Subcutaneous adipose tissue (tissue), 4 donors: Measurements from ENCODE around the gene MMP24. TPM values are rescaled to one million over a fixed set of nuclear protein-coding genes. Genes with fewer than 3 reads are reported as not detected.

ENCODE experiments used
- CTCF ChIP-seq: fragments of 450-650 bp; IDR thresholded peaks from one replicate; pipeline ENCODE4 v1.5.1; 2016; ENCODE audit warnings: low read depth, mild to moderate bottlenecking, control low read depth, antibody characterized with exemption, moderate library complexity
- small RNA-seq: library from RNA; depleted of rRNA; stranded (forward); fragments of <200 nt; gene quantifications from one replicate; pipeline ENCODE3, GENCODE V24; 2016
- total RNA-seq, 4 donors: library from RNA; depleted of rRNA; stranded (reverse); fragments of >200 nt; gene quantifications; one replicate each; pipeline ENCODE4 v1.1.0, GENCODE V29; 2016

Gene MMP24
- total RNA-seq, 4 donors from 2014 or later = 0.17 to 1.3 (median 0.66) TPM; not detected in 1

- TF ChIP-seq CTCF = no peak
These were observed 92.8 kb downstream of the MMP24 start for GRCh38 chr20:35319192-35319870.

DNA sequence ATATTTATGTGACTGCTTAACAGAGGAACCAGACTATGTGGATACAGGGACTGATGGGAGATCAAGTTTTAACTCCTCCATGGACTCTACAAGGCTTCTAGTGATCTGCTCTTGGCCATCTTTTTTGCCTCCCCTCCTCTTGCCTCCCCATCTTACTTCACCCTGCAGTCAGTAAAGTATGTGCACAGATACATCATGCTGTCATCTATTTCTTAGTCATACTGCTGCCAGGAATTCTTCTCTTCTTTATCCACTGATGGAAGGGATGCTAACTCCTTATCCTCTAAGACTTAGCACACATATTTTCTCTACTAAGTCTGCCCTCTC lies 93.3 kb downstream of the MMP24 start:
- TF ChIP-seq CTCF = no peak

GRCh38 chr20:35320396-35321126 lies 94.1 kb downstream of the MMP24 start:
- TF ChIP-seq CTCF = no peak

DNA sequence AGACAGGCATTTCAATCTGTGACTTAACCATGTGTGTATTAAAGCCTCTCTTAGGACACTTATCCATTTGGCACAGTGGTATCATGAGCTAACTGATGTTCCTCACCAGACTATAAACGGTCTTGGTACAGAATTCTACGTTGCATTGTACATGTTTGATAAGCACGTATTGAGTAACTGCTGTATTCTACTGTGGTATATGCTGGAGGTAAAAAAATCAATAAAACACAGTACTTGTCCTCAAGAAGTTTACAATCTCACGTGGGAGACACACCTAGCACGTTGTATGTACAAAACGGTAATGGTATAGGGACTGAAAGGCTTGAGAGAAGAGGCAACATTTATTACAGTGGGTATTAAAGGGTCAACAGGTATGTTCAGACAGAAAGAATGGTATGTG lies 98.9 kb downstream of the MMP24 start:
- no peak for TF ChIP-seq CTCF

DNA sequence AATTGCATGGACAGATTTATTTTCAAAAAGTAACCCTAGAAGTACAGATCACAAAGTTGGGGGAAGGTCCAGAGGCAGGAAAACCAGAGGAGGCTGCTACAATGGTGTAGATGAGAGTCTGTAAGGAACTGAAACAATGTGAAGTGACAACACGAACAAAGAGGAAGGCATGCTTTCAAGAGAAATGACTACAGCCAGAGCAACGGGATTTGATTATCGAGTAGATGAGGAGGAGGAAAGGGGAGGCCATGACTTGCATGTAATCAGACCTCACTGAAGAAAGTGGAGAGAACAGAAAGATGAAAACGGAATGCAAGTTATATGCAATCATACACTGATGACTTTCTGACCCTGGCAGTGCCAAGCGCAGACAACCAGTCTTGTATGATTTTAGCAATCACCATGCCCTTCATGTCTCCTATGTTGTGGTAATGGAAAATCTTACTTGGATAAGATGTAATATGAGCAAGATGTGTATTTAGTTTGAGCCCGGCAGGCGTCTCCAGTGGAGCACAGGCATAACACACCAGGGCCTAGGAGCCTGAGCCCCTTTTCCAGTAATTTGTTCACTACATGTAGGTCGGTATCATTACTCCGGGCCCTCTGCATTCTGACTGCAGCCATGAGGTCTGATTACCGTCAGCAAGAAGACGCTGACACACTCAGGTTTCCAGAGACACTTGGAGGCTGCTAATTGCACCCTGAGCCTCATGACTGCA lies 99.7 kb downstream of the MMP24 start:
- no peak for TF ChIP-seq CTCF

Small RNAs within 50 kb of the gene (small RNA-seq; reads per million reads assigned to genes)
- gene MT1P3 = not detected
- gene RNA5SP483 = not detected

Other genes with a start within 250 kb of the MMP24 start
- gene TRPC4AP, start 133.9 kb upstream of the MMP24 start, total RNA-seq = 100 to 1,000 TPM in 1 of 4 donors, 10 to 100 TPM in 3; 76.6 to 112 (median 78.5) TPM
- gene EDEM2, start 79.4 kb upstream of the MMP24 start, total RNA-seq = 10 to 100 TPM; 24.0 to 37.8 (median 31.6) TPM
- 10 to 100 TPM; 61.9 to 86.5 (median 71.5) TPM for gene PROCR, start 54.6 kb upstream of the MMP24 start, total RNA-seq
- gene MMP24OS, start 51.4 kb downstream of the MMP24 start, total RNA-seq = 10 to 100 TPM; 27.5 to 56.5 (median 31.6) TPM
- gene EIF6, start 58.1 kb downstream of the MMP24 start, total RNA-seq = 10 to 100 TPM; 50.1 to 75.5 (median 67.9) TPM
- not detected for gene FAM83C, start 65.7 kb downstream of the MMP24 start, total RNA-seq
- gene UQCC1, start 185.3 kb downstream of the MMP24 start, total RNA-seq = 10 to 100 TPM; 23.6 to 38.2 (median 26.9) TPM
- 1 to 10 TPM in 1 of 4 donors, under 1 TPM in 3; 0.22 to 2.3 (median 0.66) TPM for gene GDF5, start 211.5 kb downstream of the MMP24 start, total RNA-seq
- 10 to 100 TPM in 3 of 4 donors, 1 to 10 TPM in 1; 6.8 to 31.6 (median 20.6) TPM for gene CEP250, start 228.9 kb downstream of the MMP24 start, total RNA-seq